GM08714 (cell line): Measurements from ENCODE around the gene KLHL3.

Experiments
- H3K4me3 ChIP-seq: fragments of 200-500 bp; sonication (Bioruptor generic); 2 replicates; pipeline ENCODE4 v1.5.1; 2014; ENCODE audit warnings: mild to moderate bottlenecking, low read length, inconsistent platforms
- ZNF274 ChIP-seq: IDR thresholded peaks from 2 replicates; pipeline ENCODE4 v1.6.1; 2012; ENCODE audit warnings: mild to moderate bottlenecking, low read depth, low read length

Gene KLHL3

GRCh38 chr5:137613554-137614265 lies 122.2 kb downstream of the KLHL3 start:
- TF ChIP-seq ZNF274 = no peak
- no peak overlapping the region for H3K4me3 ChIP-seq

GRCh38 chr5:137612576-137612975 lies 123.3 kb downstream of the KLHL3 start:
- no peak overlapping the region for H3K4me3 ChIP-seq

GRCh38 chr5:137611794-137612435 lies 124.0 kb downstream of the KLHL3 start:
- H3K4me3 ChIP-seq = no peak overlapping the region
- no peak for TF ChIP-seq ZNF274

More at GRCh38 chr5:137612576-137612975, 123.3 kb downstream of the KLHL3 start:
- TF ChIP-seq ZNF274 = no peak

- TF ChIP-seq ZNF274 = no peak
- no peak overlapping the region for H3K4me3 ChIP-seq
These were observed 124.8 kb downstream of the KLHL3 start for GRCh38 chr5:137611011-137611580.

- TF ChIP-seq ZNF274 = no peak
- no peak overlapping the region for H3K4me3 ChIP-seq
These were observed 125.3 kb downstream of the KLHL3 start for GRCh38 chr5:137610598-137610997.

GRCh38 chr5:137609127-137609526 lies 126.8 kb downstream of the KLHL3 start:
- no peak overlapping the region for H3K4me3 ChIP-seq
- TF ChIP-seq ZNF274 = no peak

- H3K4me3 ChIP-seq = no peak overlapping the region
- no peak for TF ChIP-seq ZNF274
These were observed 128.1 kb downstream of the KLHL3 start for GRCh38 chr5:137607771-137608170.

- TF ChIP-seq ZNF274 = no peak
- H3K4me3 ChIP-seq = no peak overlapping the region
These were observed 129.5 kb downstream of the KLHL3 start for GRCh38 chr5:137606401-137606800.

GRCh38 chr5:137605411-137605810 lies 130.5 kb downstream of the KLHL3 start:
- no peak for TF ChIP-seq ZNF274
- no peak overlapping the region for H3K4me3 ChIP-seq

- TF ChIP-seq ZNF274 = no peak
- H3K4me3 ChIP-seq = no peak overlapping the region
These were observed 131.4 kb downstream of the KLHL3 start for GRCh38 chr5:137604348-137605095.

- H3K4me3 ChIP-seq = no peak overlapping the region
- no peak for TF ChIP-seq ZNF274
These were observed 132.0 kb downstream of the KLHL3 start for GRCh38 chr5:137603891-137604290.

- no peak for TF ChIP-seq ZNF274
- no peak overlapping the region for H3K4me3 ChIP-seq
These were observed 132.5 kb downstream of the KLHL3 start for GRCh38 chr5:137603356-137603755.

- TF ChIP-seq ZNF274 = no peak
- H3K4me3 ChIP-seq = no peak overlapping the region
These were observed 133.1 kb downstream of the KLHL3 start for GRCh38 chr5:137602721-137603273.

GRCh38 chr5:137600721-137601360 lies 135.0 kb downstream of the KLHL3 start:
- no peak overlapping the region for H3K4me3 ChIP-seq
- no peak for TF ChIP-seq ZNF274
